ENCODE results near the gene ICA1.

GRCh38 chr7:8227261-8227660 lies 34.7 kb downstream of the ICA1 start:
- TF ChIP-seq CTCF (IDR thresholded peaks at IDR 0.05; ENCODE audit: extremely low read depth in 1 of 2, insufficient read depth in 1 of 2, low read depth in 1 of 2, low read length in 2 of 2) (no peak), FOS (IDR thresholded peaks at IDR 0.05; ENCODE audit: borderline replicate concordance, insufficient read depth, low read length) (no peak), POLR2A (IDR thresholded peaks at IDR 0.05; ENCODE audit: low read depth, low read length) (no peak), POLR2AphosphoS5 (IDR thresholded peaks at IDR 0.05; ENCODE audit: insufficient read depth, low read depth, low read length) (no peak)

Data from endothelial cell of umbilical vein (primary cell).